GM18907 (cell line): ENCODE data around the gene SIPA1L3.
"Not testable (repeated sequence)": the region's sequence is repeated elsewhere in the genome, so short reads cannot be mapped to it uniquely, and the experiment has no call there.

ENCODE experiments used
- ATAC-seq: cut with Tn5 transposase; IDR thresholded peaks from one replicate; pipeline ENCODE4 v1.9.1; 2021; ENCODE audit warnings: mild to moderate bottlenecking, moderate library complexity; ENCODE audit not compliant: unreplicated experiment

The SIPA1L3 gene

DNA sequence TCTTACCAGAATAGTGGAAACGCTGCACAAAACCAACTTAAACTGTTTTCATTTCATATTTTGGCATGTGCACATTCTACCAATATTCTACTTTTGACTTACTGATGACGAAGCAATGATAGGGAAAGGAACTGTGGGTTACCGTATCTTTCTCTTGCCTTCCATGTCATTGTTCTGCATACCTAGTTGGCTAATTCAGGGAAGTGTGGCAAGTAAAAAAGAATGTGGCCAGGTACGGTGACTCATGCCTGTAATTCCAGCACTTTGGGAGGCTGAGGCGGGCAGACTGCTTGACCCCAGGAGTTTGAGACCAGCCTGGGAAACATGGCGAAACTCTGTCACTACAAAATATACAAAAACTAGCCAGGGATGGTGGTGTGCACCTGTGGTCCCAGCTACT is 108.2 kb downstream of the SIPA1L3 start:
- ATAC-seq, result no peak

DNA sequence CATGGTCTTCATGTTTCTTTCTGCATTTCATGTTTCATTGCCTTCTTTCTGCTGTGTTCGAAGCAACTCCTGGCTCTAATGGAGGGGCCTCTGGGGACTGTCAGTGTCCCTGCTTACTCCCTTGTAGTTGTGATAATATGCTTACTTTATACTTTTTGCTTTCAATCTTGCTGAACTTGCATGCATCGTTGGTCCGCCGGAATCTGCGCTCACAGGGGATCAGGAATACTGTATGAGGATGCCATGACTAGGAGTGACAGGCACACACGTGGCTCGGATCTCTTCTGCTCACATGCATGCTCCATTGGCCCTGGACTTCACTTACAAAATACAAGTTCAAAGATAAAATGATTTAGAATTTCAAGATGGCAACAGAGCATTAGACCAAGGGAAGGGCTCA is 108.8 kb downstream of the SIPA1L3 start:
- no peak for ATAC-seq

DNA sequence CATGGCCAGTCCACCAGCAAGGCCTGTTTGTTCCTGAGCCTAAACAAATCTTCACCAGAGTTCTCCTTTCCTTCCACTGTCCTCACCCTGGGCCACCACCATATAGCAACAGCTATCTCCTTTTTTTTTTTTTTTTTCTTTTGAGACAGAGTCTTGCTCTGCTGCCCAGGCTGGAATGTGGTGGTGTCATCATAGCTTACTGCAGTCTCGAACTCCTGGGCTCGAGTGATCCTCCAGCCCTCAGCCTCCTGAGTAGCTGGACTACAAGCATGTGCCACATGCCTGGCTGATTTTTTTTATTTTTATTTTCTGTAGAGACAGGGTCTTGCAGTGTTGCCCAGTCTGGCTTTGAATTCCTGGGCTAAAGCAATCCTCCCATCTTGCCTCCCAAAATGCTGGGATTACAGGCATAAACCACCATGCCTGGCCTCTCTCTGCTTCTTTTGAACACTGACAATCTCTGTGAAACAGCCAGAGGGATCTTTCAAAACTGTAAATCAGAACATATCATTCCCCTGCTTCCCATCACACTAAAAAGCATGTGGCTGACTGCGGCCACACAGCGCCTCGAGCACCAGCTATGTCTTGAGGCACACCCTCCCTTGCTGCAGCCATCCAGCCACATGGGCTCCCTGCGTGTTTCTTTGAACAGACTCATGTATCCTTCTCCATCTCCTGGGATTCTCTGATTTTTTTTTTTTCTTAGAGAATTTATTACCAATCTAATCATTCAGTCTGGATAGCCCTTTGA is 110.6 kb downstream of the SIPA1L3 start:
- no peak for ATAC-seq

DNA sequence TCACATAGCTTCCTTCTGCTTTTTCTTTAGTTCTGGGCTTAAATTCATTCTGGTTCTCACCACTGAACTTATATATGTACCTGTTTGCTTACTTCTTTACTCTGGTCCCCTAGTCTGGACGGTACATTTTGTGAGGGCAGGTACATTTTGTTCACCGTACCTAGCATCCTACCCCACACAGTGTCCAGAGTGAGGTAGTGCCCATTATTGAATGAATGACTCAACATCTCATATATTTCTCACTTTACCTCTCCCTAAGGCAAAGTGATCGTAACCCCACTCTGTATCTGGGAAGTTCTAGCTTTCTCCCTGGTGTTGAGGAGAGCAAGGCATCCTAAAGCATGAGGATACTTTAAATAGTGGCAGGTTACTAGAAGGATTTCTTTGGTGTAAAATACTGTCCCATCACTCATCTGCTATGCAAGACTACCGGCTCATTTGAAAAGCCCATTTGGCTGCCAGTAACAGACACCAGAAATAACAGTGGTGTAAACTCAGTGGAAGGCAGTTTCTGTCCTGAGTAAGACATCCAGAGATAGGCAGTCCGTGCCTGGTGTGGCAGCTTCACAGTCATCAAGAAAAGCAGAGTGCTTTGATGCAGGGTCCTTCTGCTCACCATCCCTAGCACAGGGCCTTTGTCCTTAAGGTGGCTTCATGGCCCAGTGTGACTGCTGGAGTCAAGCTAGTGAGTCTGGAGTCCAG is 111.8 kb downstream of the SIPA1L3 start:
- no peak for ATAC-seq

DNA sequence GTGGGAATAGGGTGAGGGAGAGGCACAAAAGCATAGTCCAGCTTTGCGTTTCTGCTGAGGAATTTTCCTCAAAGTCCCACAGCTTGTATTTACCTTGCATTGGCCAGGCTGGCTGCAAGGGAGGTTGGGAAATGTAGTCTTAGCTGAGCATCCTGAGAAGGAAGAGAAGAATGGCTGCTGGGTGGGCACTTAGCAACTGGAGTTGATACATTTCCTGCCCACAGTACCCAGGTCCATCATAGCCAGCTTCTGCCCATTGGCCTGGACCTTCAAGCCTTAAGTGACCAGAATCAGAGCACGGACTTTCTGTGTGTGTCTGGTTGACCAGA is 112.4 kb downstream of the SIPA1L3 start:
- ATAC-seq, result no peak

DNA sequence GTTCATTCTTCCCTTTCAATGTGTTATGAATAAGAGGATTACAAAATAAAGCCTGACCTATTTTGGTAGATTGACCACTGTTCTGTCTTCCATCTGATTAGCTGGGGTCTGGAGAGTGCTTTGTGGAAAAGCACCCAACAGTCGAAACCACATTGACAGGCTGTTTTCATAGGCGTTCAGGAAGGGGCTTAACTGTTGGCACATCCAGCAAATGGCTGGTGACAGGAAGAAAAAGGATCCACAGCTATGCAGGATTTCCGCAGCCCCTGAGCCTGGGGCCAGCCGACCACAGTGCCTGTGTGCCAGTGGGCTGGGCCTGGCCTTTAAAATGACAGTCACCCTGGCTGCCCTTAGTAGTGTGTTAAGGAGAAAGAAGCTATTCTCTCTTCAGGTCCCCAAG is 113.3 kb downstream of the SIPA1L3 start:
- no peak for ATAC-seq

DNA sequence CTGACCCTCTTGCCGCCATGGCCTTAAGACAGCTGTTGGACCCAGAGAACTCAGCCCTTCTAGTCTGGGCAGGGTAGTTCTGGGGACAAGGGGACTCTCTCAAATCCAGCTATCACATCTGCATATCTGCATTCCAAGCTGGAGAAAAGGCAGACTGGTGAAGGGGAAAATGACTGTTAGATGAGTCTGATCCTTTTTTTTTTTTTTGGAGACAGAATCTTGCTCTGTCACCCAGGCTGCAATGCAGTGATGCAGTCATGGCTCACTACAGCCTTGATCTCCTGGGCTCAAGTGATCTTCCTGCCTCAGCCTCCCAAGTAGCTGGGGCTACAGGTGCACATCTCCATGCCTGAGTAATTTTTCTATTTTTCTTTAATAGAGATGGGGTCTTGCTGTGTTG is 114.3 kb downstream of the SIPA1L3 start:
- no peak for ATAC-seq

DNA sequence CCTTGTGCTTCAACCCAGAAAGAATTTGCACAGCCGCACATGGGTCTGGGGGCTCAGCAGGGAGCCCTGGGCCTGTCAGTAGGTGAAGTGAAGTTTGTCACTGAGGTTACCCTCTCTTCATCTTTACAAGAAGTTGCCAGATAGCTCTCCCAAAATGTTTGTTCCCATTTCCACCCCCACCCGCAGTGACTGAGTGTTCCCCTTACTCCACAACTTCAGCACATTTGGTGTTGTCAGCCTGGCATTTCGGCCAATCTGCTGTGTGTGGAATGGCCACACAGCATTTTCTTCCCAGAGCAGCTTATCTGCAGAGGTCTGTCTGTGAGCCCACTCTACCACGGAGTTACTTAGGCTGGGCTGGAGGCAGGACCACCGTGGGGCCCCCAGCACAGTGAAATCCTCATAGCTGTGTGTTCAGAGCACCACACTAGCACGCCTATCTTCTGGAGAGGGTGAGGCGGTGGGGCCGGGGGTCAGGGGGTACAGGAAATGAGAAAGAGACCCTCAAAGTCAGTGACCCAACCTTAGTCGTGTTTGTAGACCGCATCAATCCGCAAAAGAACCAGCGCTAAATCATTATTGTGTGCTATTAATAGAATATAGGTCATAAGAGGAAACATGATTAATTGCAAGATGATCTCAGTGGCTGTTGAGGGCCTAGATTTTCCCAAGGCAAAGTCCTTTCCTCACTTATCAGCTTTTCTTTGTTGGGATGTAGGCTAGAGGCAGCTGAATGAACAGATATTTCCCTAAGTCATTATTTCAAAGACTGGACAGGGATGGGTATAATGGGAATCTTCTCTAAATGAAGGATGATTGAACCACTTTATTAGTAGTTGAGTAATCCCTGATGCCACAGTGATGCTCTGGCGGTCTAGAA is 116.0 kb downstream of the SIPA1L3 start:
- no peak for ATAC-seq

DNA sequence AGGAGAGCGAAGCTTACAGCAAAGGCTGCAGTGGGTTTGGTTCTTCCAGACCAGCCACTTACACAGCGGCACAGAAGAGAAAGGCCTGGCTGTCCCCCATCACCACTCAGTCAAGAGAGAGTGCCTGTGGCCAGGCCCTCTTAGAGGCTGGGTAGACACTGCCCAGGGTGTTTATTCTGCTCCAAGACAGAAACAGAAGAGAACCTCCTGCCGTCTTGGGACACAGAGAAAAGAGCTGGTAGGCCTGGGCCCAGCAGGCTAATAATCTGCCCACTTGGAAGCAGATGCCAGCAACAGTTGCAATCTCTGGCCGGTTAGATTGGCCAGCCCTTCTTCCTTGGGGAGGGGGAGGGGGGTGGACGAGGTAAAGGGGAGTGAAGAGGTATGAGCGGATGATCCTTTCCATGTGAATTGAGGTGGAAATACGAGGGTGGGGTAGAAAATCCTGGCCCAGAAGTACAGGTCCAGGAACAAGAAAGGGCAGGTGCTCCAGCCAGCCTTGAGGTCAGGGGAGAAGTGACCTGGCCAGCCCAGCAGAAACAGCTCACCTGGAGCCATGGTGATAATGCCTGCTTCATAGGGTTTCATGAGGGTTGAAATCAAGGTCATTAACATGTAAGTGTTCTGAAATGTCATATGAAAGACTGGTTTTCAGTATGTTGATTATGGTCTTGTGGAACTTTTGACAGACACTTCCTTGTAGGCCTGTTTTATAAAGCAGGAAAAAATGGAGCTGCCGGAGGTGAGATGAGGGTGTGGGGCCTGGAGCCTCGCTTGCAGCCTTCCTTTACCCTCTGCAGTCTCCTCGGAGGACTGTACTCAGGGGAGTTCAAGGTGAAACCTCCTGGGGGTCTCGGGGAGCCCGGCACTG is 116.9 kb downstream of the SIPA1L3 start:
- no peak for ATAC-seq

DNA sequence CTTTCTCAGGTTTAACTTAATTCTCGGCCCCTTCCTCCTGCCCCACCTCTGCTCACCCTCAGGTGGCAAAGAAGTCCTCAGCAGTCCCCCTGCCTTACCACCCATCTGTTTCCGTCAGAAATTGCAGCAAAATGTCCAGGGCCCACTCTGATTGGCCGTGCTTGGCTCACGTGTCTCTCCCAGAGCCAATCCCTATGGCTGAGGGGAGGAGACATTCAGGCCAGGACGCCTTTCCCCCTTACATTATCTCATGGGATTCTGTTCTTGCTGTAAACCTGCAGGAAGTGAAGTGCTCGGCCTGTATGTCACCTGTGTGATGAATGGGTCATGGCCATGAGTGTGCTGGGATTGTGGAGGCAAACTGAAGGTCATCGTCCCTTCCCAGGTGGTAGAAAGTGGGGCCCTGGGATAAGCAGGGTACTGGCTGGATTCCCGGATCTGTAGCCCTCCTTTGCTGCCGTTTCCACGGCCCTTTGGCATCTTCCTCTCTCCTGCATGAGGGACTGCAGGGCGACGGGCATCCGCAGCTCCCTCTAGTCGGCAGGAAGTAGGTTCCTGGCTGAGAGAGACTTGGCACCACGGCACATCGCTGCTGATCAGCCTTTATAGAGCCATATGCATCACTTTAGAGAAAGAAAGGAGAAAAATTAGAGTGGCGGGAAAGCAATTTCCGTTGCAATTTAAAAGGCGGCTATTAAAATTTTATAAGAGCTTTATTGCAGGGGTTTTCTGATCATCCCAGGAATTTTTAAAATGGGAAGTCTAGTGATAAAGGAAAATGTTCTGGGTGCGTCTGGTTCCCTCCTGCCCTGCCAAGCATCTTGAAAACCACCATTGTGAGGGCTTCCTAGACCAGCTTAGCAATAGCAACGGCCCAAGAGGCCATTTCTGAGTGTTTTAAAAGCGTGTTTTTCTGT is 118.2 kb downstream of the SIPA1L3 start:
- ATAC-seq, result no peak

DNA sequence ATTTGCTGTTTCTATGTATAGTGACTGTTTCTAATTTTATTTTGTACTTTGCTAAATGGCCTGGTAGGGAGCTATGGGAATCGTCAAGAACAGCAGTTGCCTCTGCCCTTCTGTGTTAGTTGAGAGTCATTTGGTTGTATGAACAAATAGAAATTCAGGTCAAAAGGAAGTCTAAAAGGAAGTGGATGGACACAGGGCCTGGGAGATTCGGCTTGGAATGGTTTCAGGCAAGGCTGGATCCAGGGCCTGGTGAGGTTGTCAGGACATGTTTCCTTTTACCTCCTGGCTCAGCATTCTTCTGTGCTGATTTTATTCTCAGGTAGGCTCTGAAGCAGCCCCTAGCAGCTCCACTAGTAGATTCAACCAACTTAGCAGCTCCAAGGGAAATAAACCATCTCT is 118.9 kb downstream of the SIPA1L3 start:
- no peak for ATAC-seq

DNA sequence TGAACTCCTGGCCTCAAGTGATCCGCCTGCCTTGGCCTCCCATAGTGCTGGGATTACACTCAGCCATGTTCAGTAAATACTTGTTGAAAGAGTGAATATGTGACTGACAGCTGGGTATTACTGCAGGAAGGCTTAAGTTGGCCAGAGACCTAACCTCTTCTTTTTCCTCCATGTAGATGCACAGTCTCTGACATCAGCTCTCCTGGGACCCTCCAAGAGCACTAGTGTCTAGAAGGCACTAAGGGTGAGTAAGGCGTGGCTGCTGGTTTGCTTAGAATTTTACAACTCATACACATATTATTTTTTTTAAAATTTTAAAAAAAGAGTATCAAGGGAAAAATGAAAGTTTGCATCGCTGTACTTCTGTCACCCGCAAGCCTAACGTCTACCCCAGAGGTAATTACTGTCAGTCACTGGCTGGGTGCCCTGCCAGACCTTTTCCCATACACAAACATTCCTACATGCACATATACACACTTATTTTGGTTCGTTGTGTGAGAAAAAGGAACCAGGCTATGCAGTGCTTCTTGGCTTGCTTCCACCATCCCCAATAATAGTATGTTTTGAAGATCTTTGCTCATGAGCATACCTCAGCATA is 122.0 kb downstream of the SIPA1L3 start:
- no peak for ATAC-seq

DNA sequence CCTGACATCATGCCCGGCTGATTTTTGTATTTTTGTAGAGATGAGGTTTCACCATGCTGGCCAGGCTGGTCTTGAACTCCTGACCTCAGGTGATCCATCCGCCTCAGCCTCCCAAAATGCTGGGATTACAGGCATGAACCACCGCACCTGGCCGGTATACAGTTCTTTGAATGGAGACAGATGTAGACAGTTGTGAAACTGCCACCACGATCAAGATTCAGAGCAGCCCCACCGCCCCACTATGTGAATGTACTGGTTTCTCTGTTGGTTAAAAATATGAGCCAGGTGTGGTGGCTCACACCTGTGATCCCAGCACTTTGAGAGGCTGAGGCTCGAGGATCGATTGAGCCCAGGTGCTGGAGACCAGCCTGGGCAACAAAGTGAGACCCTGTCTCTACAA is 123.0 kb downstream of the SIPA1L3 start:
- not testable (repeated sequence) for ATAC-seq

DNA sequence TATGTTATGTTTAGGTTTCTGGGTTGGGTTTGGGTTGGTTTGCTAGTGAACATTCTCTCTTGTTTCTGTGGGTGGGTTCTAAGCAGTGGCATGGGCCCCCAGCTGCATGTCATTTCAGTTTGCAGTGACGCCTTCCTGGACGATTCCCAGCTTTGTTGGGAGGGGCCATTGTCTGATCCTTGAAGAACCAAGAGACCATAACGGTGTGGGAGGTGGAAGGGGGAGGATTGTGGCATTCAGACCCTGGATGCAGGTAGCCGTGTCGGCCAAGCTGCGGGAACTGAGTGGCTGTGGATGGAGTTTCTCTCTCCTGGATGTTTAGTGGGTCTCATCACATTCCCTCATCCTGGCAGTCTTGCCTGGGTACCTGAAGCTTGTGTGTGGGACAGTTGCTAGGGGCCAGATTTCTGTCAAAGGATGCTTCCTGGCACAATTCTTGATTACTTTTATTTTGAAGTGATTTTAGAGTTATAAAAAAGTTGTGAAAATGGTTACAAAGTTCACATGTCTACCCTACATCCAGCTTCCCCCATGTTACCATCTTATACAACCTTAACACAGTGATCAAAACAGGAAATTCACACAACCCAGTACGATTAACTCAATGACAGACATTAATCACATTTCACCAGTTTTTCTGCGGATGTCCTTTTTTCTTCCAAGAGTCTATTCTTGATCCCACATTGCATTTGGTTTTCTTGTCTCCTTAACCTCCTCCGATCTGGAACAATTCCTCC is 123.8 kb downstream of the SIPA1L3 start:
- ATAC-seq, result no peak

DNA sequence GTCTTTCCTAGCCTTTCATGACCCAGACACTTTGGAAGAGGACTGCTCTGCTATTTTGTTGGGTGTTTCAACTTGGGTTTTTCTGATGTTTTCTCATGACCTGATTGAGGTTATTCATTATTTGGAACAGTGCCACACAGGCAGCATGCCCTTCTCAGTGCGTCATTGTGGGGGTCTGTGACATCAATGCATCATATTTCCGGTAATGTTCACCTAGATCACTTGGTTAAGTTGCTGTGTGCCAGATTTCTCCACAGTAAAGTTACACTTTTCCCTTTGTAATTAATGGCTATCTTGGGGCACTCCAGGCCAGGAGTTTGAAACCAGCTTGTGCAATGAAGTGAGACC is 124.4 kb downstream of the SIPA1L3 start:
- ATAC-seq, result no peak

DNA sequence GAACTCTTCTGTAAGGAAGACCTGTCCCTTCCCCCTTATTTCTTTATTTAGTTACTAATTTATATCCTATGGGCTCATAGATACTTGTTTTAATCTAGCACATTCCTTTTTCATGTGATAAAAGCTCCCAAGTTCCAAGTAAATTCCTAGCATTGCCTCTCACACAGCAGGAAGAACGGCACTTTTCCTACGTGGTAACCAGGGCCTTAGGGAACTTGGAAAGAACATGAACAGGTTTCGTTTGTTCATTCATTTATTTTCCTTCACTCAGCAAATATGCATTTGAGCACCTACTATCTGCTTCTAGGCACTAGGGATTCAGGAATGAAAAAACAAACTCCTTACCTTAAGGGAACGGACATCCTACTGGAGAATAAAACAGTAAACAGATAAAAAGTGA is 125.1 kb downstream of the SIPA1L3 start:
- ATAC-seq, result no peak

DNA sequence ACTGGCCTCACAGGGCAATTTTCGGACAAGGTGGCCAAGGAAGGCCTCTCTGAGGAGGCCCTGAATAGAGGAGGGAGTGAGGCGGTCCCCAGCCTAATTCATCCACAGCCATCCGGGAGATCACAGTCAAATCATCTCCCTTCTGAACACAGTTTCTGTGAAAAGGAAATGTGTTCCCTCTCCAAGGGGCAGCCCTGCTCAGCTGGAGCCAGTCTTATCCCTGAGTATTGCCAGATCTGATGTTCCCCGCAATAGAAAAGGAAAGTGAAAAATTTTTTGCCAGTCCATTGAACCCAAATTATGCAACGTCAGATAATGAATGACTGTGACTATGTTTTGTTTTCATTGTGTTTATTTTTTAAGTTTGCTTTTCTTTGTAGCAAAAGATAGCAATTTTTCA is 125.9 kb downstream of the SIPA1L3 start:
- no peak for ATAC-seq

DNA sequence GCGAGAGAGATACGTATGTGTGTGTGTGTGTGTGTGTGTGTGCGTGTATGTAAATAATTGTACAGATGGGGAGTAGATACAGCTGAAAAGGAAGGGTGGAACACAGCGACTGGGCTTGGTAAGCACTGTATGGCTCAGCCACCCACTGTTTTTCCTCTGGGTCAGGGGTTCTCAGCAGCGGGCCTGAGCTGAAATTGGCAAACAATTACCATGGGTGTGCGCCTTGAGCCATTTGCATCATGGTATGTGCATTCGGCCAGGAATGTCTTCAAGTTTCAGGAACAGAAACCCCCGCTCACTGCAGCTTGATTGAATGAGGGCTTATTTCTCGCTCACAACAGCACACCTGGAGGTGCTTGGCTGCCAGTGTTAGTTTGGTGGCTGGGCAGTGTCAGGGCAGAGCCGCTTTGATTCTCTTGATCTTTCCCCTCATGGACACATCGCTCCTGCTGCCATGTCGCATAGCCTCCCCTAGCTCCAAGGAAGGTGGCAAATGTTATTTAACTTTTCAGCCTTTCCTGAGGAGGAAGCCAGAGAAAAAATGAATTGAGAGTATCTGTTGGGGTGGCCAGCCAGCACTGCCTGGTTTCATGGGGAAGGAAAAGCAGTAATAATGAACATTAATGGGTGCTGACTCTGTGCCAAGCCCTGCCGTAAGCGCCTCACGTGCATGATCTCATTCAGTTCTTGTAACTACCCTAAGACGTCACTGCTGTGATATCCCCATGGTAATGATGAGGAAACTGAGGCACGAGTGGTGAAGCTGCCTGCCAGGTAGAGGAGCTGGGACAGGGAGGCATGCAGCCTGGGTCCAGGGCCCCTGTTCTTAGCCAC is 126.9 kb downstream of the SIPA1L3 start:
- peak; percentile 56 for ATAC-seq
